ENCODE results near the gene PLCG2.
A peak's percentile ranks its signal among the peaks of the same experiment; 100 is the strongest.

The PLCG2 gene

GRCh38 chr16:81816351-81816750, 37.3 kb downstream of the PLCG2 start:
- DNase-seq (ENCODE audit: low read depth), result no peak

GRCh38 chr16:81816793-81817210, 37.7 kb downstream of the PLCG2 start:
- DNase-seq (ENCODE audit: low read depth), result no peak

- DNase-seq (ENCODE audit: low read depth), result no peak
These were observed 38.2 kb downstream of the PLCG2 start for GRCh38 chr16:81817296-81817695.

- DNase-seq (ENCODE audit: low read depth), result no peak
These were observed 38.9 kb downstream of the PLCG2 start for GRCh38 chr16:81817789-81818567.

GRCh38 chr16:81818568-81818896, 39.4 kb downstream of the PLCG2 start:
- DNase-seq (ENCODE audit: low read depth), result no peak

GRCh38 chr16:81818905-81819304, 39.8 kb downstream of the PLCG2 start:
- DNase-seq (ENCODE audit: low read depth), result no peak

GRCh38 chr16:81821436-81822128, 42.5 kb downstream of the PLCG2 start:
- no peak for DNase-seq (ENCODE audit: low read depth)

GRCh38 chr16:81823111-81823510, 44.0 kb downstream of the PLCG2 start:
- DNase-seq (ENCODE audit: low read depth), result no peak

GRCh38 chr16:81823734-81824133, 44.6 kb downstream of the PLCG2 start:
- DNase-seq (ENCODE audit: low read depth), result no peak

- no peak for DNase-seq (ENCODE audit: low read depth)
These were observed 47.4 kb downstream of the PLCG2 start for GRCh38 chr16:81826523-81826922.

GRCh38 chr16:81830845-81831540, 51.9 kb downstream of the PLCG2 start:
- no peak for DNase-seq (ENCODE audit: low read depth)

GRCh38 chr16:81831722-81832126, 52.6 kb downstream of the PLCG2 start:
- peak; percentile 21 for DNase-seq (ENCODE audit: low read depth)

GRCh38 chr16:81832801-81833547, 53.9 kb downstream of the PLCG2 start:
- no peak for DNase-seq (ENCODE audit: low read depth)

GRCh38 chr16:81833751-81834150, 54.7 kb downstream of the PLCG2 start:
- no peak for DNase-seq (ENCODE audit: low read depth)

- DNase-seq (ENCODE audit: low read depth), result no peak
These were observed 55.8 kb downstream of the PLCG2 start for GRCh38 chr16:81834868-81835267.

- no peak for DNase-seq (ENCODE audit: low read depth)
These were observed 57.4 kb downstream of the PLCG2 start for GRCh38 chr16:81836279-81837054.

GRCh38 chr16:81837312-81837751, 58.2 kb downstream of the PLCG2 start:
- no peak for DNase-seq (ENCODE audit: low read depth)

GRCh38 chr16:81838794-81839193, 59.7 kb downstream of the PLCG2 start:
- DNase-seq (ENCODE audit: low read depth), result no peak

GRCh38 chr16:81841722-81842121, 62.6 kb downstream of the PLCG2 start:
- DNase-seq (ENCODE audit: low read depth), result no peak

GRCh38 chr16:81842564-81843242, 63.6 kb downstream of the PLCG2 start:
- no peak for DNase-seq (ENCODE audit: low read depth)

GRCh38 chr16:81843243-81843582, 64.1 kb downstream of the PLCG2 start:
- DNase-seq (ENCODE audit: low read depth), result no peak
